Left lung (tissue), 10 donors: Measurements from ENCODE around the gene MCF2L. TPM values are rescaled to one million over a fixed set of nuclear protein-coding genes. Genes with fewer than 3 reads are reported as not detected.
A peak's percentile ranks its signal among the peaks of the same experiment; 100 is the strongest.

Source experiments
- ATAC-seq: fragments of 200-7000 bp; cut with Tn5 transposase; one replicate; pipeline ENCODE4 v1.9.1; 2020; ENCODE audit warnings: moderate library complexity
- DNase-seq, 4 donors: peaks; one replicate each; pipeline ENCODE4 v3.0.0-alpha.2; 2013 to 2020
- H3K27ac ChIP-seq, 2 donors: fragments of 200-600 bp; sonication (generic) in 1 of 2; one replicate each; pipeline versions ENCODE4 v1.5.0 to v1.8.0; 2020 to 2021
- H3K27me3 ChIP-seq, 2 donors: fragments of 200-600 bp; sonication (generic) in 1 of 2; one replicate each; pipeline versions ENCODE4 v1.5.0 to v1.8.0; 2020 to 2021
- H3K36me3 ChIP-seq, 2 donors: fragments of 200-600 bp; sonication (generic) in 1 of 2; one replicate each; pipeline versions ENCODE4 v1.5.0 to v1.8.0; 2020 to 2021
- H3K4me1 ChIP-seq, 2 donors: fragments of 200-600 bp; one replicate each; pipeline ENCODE4 v1.8.0; 2021
- H3K4me3 ChIP-seq, 2 donors: fragments of 200-600 bp; sonication (generic) in 1 of 2; one replicate each; pipeline versions ENCODE4 v1.5.0 to v1.8.0; 2020 to 2021; ENCODE audit warnings: mild to moderate bottlenecking in 1 of 2
- H3K9me3 ChIP-seq, 2 donors: fragments of 200-600 bp; sonication (generic) in 1 of 2; one replicate each; pipeline versions ENCODE4 v1.5.0 to v1.8.0; 2020 to 2021
- intact Hi-C, 2 donors: fragments of 100-400 bp; cut with DNase I; formaldehyde crosslinking; loops; one replicate each; pipeline versions ENCODE4 v1.11.2 to v1.14.2; 2022
- polyA plus RNA-seq, 6 donors: library from polyadenylated mRNA; unstranded; fragments of 120-200 nt; gene quantifications; one replicate each; pipeline ENCODE4 v1.2.1, GENCODE V29; 2013; ENCODE audit not compliant: insufficient read length in 6 of 6
- total RNA-seq, 2 donors: library from RNA; stranded (reverse); fragmentation: NEBNext Ultra II Directional; extraction: Animal tissue kit (Norgen Biotek cat#: 25700); gene quantifications; one replicate each; pipeline ENCODE4 v1.2.1, GENCODE V29; 2021
- TF ChIP-seq, protein P1 (sequence below), 2 donors: fragments of 200-600 bp; sonication (generic) in 1 of 2; IDR thresholded peaks; one replicate each; pipeline versions ENCODE4 v1.5.0 to v1.8.0; 2021; ENCODE audit warnings: antibody characterized with exemption in 2 of 2
- donor health status: DM: no; HTN: yes; CAD: no.
- donor health status: DM: no; HTN: no; CAD: no.

Gene MCF2L
- total and polyA plus RNA-seq, 8 donors = 22.2 to 39.5 (median 33.7) TPM

DNA sequence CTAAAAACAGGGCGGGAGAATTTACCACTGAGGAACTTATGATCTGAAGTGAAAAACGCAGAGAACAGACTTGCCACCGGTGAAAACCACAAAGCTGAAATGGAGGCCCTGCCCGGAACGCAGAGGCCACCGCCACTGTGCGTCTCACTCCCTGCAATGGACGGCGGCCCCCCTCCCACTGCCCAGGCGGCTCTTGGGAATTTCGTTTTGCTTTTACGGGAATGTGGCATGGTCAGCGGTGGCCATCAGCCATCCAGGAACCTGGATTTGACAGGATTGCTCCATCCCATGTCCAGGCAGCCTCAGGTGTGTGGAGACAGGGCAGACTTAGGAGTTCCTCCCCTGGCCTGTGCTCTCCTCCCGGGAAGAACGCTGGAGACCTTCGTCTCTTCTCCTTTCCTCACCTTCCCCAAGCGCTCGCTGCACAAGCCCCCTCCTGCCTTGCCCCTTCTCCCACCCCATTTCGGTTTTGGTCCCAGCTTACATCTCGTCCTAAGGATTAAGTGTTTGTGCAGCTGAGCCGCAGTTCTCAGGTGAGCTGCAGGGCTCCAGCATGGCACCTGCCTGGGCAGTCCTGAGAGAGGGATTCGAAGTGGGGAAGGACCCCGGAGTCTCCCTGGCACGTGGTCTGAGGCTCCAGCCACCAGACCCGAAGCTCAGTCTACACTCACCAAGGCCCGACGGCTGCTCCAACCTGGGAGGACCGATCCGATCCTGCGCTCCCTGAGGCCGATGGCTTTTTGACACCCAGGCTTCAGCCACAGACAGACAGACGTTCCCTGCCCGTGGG, 49.9 kb downstream of the MCF2L start:
- no peaks in the 10 kb centered on the region for H3K9me3 ChIP-seq
- peaks cover 0 to 10% of the 10 kb centered on the region in 2 donors for H3K27me3 ChIP-seq
- no peak overlapping the region for H3K27ac ChIP-seq
- no peaks in the 10 kb centered on the region for H3K36me3 ChIP-seq
- ATAC-seq = no peak
- intact Hi-C loops = no loop called here
- H3K4me3 ChIP-seq = no peak overlapping the region
- TF ChIP-seq, protein P1, sequence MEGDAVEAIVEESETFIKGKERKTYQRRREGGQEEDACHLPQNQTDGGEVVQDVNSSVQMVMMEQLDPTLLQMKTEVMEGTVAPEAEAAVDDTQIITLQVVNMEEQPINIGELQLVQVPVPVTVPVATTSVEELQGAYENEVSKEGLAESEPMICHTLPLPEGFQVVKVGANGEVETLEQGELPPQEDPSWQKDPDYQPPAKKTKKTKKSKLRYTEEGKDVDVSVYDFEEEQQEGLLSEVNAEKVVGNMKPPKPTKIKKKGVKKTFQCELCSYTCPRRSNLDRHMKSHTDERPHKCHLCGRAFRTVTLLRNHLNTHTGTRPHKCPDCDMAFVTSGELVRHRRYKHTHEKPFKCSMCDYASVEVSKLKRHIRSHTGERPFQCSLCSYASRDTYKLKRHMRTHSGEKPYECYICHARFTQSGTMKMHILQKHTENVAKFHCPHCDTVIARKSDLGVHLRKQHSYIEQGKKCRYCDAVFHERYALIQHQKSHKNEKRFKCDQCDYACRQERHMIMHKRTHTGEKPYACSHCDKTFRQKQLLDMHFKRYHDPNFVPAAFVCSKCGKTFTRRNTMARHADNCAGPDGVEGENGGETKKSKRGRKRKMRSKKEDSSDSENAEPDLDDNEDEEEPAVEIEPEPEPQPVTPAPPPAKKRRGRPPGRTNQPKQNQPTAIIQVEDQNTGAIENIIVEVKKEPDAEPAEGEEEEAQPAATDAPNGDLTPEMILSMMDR (IDR thresholded peaks at IDR 0.05) = no peak
- peak in 1 of 4 donors; percentile 61 for DNase-seq
- H3K4me1 ChIP-seq = peaks cover 0 to 3% of the 10 kb centered on the region in 2 donors

DNA sequence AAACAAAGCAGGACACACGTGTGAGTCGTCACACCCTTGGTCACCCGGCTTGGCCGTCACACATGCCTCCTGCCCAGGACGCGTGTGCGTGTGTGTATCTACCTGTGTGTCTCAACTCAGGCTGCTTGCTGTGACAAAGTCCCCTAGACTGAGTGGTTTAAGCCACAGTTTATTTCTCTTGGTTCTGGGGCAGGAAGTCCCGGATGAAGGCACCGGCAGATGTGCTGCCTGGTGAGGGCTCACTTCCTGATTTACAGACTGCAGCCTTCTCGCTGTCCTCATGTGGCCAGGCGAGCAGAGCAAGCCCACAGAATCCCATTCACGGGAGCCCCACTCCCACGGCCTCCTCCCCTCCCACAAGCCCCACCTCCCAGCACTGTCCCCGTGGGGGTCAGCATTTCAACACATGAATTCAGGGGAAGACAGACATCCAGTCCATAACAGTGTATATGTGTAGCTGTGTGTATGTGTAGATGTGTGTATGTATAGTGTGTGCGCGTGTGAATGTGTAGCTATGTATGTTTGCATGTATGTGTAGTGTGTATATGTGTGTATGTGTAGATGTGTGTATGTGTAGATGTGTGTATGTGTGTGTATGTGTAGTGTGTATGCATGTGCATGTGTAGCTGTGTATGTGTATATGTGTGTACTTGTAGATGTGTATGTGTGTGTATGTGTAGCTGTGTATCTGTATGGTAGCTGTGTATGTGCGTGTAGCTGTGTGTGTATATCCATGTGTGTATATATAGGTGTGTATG, 51.5 kb downstream of the MCF2L start:
- Histone ChIP-seq H3K4me1 (peaks cover 0 to 3% of the 10 kb centered on the region in 2 donors), H3K27me3 (peaks cover 0 to 10% of the 10 kb centered on the region in 2 donors), H3K27ac (no peak overlapping the region), H3K4me3 (no peak overlapping the region), H3K9me3 (no peaks in the 10 kb centered on the region), H3K36me3 (no peaks in the 10 kb centered on the region)
- ATAC-seq (no peak), DNase-seq (peak in 1 of 4 donors; percentile 41)
- TF ChIP-seq, protein P1 (IDR thresholded peaks at IDR 0.05) = no peak
- intact Hi-C loops = no loop called here

DNA sequence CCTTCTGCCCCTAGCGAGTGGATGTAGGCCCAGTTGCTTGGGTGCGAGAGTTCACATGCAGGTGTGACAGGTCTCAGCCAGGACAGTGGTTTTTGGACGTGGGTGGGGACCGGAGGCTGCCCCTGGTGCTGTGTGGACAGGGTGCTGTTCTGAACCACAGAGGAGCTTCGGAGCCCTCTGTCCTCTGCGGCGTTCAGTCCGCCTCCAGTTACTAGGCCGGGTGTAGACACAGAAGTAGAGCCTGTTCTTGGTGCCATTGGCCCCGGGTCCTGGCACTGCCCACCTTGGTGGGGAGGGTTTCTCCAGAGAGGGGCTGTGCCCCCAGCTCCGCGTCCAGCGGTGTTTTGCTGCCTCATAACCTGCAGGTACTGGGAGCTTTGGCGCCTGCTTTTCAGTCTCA, 52.4 kb downstream of the MCF2L start:
- intact Hi-C loops = no loop called here
- Histone ChIP-seq H3K4me1 (peaks cover 0 to 3% of the 10 kb centered on the region in 2 donors), H3K27me3 (peaks cover 0 to 10% of the 10 kb centered on the region in 2 donors), H3K27ac (no peak overlapping the region), H3K36me3 (no peaks in the 10 kb centered on the region), H3K9me3 (no peaks in the 10 kb centered on the region), H3K4me3 (no peak overlapping the region)
- DNase-seq (peak in 1 of 4 donors; percentile 61), ATAC-seq (no peak)
- TF ChIP-seq, protein P1 (IDR thresholded peaks at IDR 0.05) = no peak

DNA sequence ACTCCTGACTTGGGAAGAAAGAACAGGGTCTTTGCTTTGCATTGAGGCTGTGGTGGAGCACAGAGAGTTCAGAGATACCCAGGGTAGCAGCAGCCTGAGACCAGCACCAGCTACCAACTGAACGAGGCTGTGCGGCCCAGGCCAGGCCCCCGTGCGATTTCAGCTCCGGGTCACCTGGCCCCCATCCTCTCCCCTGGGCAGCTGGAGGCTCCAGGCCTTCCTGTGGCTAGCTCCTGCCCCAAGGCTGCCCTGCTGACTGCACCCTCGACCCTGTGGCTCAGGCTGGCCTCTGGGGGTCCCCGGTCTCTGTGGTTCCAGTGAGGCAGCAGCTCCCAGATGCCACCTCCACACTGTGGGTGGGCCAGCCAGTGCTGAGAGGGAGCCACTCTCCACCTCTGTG, 52.8 kb downstream of the MCF2L start:
- TF ChIP-seq, protein P1 (IDR thresholded peaks at IDR 0.05) = no peak
- intact Hi-C loops = no loop called here

DNA sequence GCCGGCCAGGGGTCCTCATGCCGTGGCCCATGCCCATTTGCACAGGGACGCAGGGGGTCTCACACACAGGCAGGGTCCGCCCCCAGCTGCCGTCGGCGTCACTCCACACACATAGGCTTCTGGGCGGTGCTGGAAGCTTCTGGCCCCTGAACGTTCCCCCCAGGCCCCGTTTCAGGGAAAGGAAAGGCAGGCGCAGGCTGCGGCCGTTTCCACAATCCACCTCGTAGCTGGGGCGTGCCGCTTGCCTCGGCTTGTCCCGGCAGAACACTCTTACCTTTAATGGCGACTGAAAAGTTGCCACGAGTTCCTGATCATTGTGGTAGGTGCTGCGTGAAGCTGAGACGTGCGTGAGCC, 53.4 kb downstream of the MCF2L start:
- Histone ChIP-seq H3K27me3 (peaks cover 0 to 10% of the 10 kb centered on the region in 2 donors), H3K36me3 (no peaks in the 10 kb centered on the region), H3K27ac (peak overlapping the region in 1 of 2 donors; percentile 42), H3K4me3 (no peak overlapping the region), H3K4me1 (peaks cover 0 to 3% of the 10 kb centered on the region in 2 donors), H3K9me3 (no peaks in the 10 kb centered on the region)
- TF ChIP-seq, protein P1 (IDR thresholded peaks at IDR 0.05) = no peak
- intact Hi-C loops = no loop called here
- ATAC-seq = no peak
- peak in 1 of 4 donors; percentile 70 for DNase-seq

More for the DNA sequence above, 52.8 kb downstream of the MCF2L start:
- peaks cover 0 to 3% of the 10 kb centered on the region in 2 donors for H3K4me1 ChIP-seq
- no peak for ATAC-seq
- DNase-seq = peak in 1 of 4 donors; percentile 55
- H3K9me3 ChIP-seq = no peaks in the 10 kb centered on the region
- no peaks in the 10 kb centered on the region for H3K36me3 ChIP-seq
- H3K27ac ChIP-seq = peak overlapping the region in 1 of 2 donors; percentile 42
- peaks cover 0 to 10% of the 10 kb centered on the region in 2 donors for H3K27me3 ChIP-seq
- no peak overlapping the region for H3K4me3 ChIP-seq
